GM06990 (cell line): ENCODE results near the gene MSANTD2.
"Not testable (repeated sequence)": the region's sequence is repeated elsewhere in the genome, so short reads cannot be mapped to it uniquely, and the experiment has no call there.

ENCODE experiments used
- DNase-seq: peaks from one replicate; pipeline ENCODE4 v3.0.0-alpha.2; 2011; ENCODE audit not compliant: insufficient read length; ENCODE audit errors: extremely low read depth
- H3K27me3 ChIP-seq: replicated peaks from 2 replicates; pipeline ENCODE4 v1.6.0; 2011; ENCODE audit warnings: low read length; ENCODE audit not compliant: control insufficient read depth, insufficient read depth
- H3K36me3 ChIP-seq: 2 replicates; pipeline ENCODE4 v1.5.1; 2011; ENCODE audit warnings: low read length; ENCODE audit not compliant: control insufficient read depth, insufficient read depth
- H3K4me3 ChIP-seq: replicated peaks from 2 replicates; pipeline ENCODE4 v1.5.1; 2011; ENCODE audit warnings: low read depth, mild to moderate bottlenecking, control low read depth, low read length
- CTCF ChIP-seq: IDR thresholded peaks from 2 replicates; pipeline ENCODE4 v1.5.1; 2011; ENCODE audit warnings: low read length, control low read depth, mild to moderate bottlenecking, inconsistent platforms; ENCODE audit not compliant: insufficient read depth, poor library complexity, severe bottlenecking

MSANTD2 gene

GRCh38 chr11:124783002-124783401, 17.2 kb downstream of the MSANTD2 start:
- Histone ChIP-seq H3K36me3 (no peaks in the 10 kb centered on the region), H3K4me3 (no peak overlapping the region), H3K27me3 (no peaks in the 10 kb centered on the region)
- TF ChIP-seq CTCF: no peak
- no peak for DNase-seq

- no peak for TF ChIP-seq CTCF
- Histone ChIP-seq H3K27me3 (no peaks in the 10 kb centered on the region), H3K36me3 (no peaks in the 10 kb centered on the region), H3K4me3 (no peak overlapping the region)
- DNase-seq: no peak
Measured at GRCh38 chr11:124779568-124779967, 20.6 kb downstream of the MSANTD2 start.

- H3K4me3 ChIP-seq: no peak overlapping the region
- no peaks in the 10 kb centered on the region for H3K27me3 ChIP-seq
- TF ChIP-seq CTCF: no peak
- DNase-seq: no peak
- no peaks in the 10 kb centered on the region for H3K36me3 ChIP-seq
Measured at GRCh38 chr11:124778281-124778680, 21.9 kb downstream of the MSANTD2 start.

DNA sequence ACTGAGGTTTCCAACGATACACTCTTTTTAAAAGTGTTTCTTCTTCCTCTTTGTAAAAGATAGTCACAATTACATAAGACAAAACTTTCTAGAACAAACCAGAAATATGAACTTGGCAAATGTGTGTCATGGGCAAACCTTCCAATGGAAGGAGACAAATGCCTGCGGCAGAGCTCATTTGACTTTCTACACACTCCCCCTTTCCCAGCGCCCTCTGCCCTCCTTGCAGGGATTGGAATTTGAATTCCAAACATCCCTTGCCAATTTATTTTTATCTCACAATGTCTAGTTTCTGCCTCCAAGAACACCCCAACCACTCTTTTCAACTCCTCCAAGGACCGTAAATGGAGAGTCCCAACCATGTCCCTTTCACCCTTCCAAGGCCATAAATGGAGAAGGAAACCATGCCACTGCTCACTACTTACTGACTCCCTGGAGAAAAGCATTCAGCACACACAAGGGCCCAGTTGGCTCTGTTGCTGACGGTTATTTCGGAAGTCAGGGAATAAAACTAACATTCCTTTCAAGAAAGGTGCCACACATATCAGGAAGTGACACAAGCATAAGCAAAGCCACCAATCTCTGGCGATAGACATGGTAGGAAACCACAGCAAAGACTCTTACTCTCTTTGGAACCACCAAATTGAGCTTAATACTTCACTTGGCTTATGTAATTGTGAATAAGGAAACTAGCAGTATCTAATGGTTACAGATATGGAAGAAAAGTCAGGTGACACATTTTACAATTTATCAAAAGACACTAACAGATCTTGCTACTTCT, 23.2 kb downstream of the MSANTD2 start:
- TF ChIP-seq CTCF: no peak
- H3K27me3 ChIP-seq: no peaks in the 10 kb centered on the region
- DNase-seq: no peak
- H3K36me3 ChIP-seq: no peaks in the 10 kb centered on the region
- no peak overlapping the region for H3K4me3 ChIP-seq

GRCh38 chr11:124770959-124771358, 29.2 kb downstream of the MSANTD2 start:
- H3K36me3 ChIP-seq, H3K4me3 ChIP-seq, DNase-seq, H3K27me3 ChIP-seq: not testable (repeated sequence)

DNA sequence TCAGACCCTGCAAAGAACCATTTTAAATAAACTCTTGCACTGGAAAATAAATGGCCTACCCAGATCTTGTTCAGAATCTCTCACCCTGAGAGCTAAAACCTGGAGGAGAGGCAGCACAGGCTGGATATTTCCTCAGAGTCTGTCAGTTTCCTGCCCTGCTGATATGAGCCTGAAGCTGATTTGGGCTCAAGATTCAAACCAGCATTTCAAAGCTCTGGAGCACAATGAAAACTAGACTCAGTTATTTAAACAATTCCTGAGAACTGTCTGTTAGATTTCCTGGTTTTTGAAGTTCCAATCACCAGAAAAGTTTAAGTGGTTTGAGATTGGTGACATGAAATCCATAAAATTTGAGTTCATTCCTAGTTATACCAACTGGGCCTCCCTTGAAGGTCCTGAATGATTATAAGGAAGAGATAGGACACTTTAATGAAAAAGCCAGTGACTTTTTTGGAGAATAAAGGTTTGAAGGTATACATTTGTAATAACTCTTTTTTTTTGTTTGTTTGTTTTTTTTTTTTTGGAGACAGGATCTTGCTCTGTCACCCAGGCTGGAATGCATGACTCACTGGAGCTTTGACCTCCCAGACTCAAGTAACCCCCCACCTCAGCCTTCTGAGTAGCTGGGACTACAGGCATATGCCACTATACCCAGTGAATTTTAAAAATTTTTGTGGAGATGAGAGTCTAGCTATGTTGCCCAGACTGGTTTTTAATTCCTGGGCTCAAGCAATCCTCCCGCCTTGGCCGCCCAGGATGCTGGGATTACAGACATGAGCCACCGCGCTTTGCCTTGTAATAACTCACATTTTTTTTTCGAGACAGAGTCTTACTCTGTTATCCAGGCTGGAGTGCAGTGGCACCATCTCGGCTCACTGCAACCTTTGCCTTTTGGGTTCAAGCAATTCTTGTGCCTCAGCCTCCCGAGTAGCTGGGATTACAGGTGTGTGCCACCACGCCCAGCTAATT, 30.1 kb downstream of the MSANTD2 start:
- Histone ChIP-seq H3K27me3 (no peaks in the 10 kb centered on the region), H3K4me3 (no peak overlapping the region), H3K36me3 (no peaks in the 10 kb centered on the region)
- no peak for DNase-seq
- TF ChIP-seq CTCF: no peak
